ENCODE measurements around the gene ACOX1.
A peak's percentile ranks its signal among the peaks of the same experiment; 100 is the strongest.

Gene ACOX1

DNA sequence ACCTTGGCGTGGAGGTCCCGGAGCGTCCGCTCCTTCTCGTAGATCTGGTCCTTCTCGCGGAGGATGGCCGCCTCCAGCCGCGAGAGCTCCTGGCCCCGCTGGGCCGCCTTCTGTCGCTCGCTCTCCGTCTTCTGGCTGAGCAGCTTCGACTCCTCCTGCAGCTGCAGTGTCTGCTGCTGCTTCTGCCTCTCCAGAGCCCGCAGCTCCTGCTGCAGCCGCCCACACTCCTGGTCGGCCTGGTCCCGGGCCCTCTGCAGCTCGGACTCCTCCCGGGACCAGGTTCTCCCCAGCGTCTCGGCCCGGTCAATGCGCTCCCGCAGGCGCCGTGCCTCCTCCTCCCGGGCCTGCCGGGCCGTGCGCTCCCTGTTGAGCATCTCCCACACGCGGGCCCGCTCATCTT lies 29.2 kb upstream of the ACOX1 start:
- no peak for DNase-seq

DNA sequence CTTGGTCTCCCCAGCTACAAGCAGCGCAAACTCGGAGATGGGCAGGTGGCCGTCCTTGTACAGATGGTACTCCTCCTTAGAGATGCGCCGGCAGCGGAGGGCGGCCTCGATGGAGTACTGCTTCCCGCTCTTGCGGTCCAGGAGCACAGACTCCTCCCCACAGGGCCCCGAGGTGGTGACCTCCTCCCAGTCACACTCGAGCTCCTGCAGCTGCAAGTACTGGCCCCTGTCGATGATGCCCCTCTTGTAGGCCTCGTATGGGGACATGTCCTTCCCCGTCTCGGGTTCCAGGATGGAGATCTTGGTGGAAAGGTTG lies 28.8 kb upstream of the ACOX1 start:
- DNase-seq, result no peak

DNA sequence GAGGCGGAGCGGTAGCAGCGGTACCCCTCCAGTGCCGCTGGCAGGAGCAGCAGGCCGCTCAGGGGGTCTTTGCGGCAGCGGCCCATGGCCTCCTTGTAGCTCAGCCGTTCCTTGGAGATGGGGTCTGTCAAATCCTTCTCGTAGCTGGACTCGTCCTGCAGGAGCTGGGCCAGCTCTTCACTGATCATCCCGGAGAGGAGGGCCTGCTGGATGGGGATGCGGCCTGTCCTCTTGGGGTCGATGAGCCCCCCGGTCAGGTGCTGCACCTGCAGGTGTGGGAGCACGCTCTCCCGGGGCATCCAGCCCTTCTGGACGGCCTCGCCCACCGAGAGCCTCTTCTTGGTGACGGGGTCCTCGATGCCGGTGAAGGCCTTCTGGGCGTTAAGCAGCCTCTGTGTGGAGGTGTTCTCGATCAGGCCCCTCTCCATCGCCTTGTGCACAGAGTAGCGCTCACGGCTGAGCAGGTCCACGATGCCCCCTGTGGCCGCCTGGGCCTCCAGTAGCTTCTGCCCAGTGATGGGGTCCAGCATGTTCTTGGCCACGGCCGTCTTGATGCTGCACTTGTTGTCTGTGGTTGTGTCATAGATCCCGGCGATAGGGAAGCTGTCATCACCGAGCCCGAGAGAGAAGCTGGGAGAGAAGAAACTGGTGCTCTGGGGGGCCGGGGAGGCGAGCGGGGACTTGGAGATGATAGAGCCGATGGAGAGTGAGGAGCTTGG lies 28.3 kb upstream of the ACOX1 start:
- no peak for DNase-seq

DNA sequence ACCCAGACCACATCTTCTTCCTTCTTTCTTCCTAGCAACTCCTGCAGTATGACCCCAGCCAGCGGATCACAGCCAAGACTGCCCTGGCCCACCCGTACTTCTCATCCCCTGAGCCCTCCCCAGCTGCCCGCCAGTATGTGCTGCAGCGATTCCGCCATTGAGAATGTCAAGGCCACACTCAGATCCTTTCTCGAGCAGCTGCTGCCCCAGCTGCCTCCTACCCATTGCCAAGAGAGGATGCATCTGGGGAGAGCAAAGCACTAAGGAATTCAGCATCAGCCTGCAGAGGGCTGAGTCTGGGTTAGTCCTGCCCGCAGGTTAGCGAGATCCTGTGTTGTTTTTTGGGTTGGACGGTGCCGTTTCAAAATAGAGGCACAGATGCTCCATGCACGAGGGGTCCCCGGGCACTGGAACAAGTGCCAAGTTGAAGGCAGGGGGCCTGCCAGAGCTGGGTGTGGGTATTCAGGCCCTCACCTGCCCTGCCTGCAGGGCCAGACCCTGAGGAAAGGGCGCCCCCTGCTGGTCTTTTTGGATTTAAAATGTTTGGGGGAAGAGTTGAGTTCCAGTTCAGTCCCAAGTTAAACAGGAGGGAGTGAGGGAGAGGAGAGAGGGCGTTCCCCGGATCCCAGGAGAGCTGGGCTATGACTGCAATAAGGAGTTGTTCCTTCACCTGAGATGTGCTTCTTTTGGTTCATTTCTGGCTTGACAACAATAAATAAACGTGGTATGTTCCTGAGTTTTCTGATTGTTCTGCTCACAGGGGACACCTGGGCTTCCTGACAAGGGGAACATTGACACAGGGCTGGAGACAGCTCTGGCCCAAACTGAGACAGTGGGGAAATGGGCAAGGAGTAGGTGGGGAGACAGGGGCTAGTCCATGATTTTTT lies 26.5 kb upstream of the ACOX1 start:
- DNase-seq, result peak; percentile 82

DNA sequence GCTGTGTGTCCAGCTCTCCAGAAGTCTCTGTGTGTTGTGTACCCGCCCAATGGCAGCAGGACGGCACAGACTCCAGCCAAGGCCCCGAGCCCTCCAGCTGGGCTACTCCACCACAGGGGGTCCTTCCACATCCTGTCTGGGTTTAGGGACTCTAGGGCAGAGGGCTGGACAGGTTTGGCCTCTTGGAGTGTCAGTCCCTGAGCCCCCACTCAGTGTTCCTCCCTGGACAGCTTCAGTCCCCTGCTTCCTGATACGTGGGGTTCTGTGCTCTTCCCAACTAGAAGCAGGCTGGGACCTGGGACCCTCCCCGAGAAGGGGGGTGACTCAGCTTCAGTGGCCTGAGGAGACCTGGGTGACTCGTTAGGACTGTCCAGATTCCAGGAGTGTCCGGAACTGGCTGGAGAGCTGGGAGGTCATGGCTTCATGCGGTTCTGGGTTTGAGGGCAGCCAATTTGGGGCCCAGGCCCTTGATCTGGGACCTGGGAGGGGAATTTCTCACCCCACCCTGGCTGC lies 25.8 kb upstream of the ACOX1 start:
- no peak for DNase-seq

DNA sequence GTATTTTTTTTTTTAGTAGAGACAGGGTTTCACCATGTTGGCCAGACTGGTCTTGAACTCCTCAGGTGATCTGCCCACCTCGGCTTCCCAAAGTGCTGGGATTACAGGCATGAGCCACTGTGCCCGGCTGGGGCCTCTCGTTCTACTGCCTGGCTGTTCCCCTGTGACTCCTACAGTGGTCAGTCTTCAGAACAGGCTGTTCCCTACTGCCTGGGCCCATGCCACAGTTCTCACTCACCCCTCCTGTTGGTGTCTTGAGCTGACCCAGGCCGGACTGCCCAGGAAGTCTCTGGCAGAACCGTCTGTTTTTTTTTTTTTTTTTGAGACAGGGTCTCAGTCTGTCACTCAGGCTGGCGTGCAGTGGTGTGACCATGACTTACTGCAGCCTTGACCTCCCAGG lies 24.9 kb upstream of the ACOX1 start:
- no peak for DNase-seq

DNA sequence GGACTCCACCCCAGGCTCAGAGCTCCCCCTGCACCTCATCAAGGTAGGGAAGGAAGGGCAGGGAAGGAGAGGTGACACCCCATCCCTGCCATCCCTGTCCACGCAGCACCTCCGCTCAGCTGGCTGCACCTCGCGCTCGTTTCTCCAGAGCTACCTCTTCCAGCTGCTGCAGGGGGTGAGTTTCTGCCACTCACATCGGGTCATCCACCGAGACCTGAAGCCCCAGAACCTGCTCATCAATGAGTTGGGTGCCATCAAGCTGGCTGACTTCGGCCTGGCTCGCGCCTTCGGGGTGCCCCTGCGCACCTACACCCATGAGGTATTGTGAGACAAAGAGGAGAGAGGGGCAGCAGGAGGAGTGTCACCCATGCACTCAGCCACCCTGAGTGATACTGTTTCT lies 23.1 kb upstream of the ACOX1 start:
- DNase-seq, result no peak

DNA sequence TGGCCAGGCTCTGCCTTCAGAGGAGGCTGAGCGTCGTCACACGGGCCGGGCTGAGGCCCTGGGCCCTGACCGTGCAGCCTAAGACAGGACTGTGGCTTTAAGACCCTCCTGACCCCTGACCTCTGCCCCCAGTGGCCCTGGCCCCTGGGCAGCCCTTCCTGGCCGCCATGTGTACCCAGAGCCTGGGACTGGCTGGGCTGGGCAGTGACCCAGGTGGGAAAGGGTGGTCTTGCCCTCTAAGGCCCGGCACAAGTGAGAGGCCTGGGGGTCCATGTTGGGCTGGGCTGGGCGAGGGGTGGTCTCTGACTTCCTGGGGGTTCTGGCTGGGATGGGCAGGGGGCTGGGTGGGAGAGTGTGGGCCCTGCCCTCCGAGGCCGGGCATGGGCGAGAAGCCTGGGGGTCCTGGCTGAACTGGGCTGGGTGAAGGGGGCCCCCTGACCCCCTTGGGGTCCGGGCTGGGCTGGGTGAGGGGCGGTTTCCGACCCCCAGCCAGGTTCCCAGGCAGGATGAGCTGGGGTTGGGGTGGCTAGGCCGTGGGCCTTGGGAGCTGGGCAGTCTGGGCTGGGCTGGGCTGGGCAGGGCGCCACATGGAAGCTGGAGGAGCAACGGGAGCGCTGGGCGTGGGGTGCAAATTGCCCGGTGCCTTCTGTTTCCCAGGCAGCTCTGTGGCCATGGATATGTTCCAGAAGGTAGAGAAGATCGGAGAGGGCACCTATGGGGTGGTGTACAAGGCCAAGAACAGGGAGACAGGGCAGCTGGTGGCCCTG lies 22.0 kb upstream of the ACOX1 start, which contains the start of gene CDK3:
Gene CDK3, plus strand, starts transcription at position 101 of the 767 bp plus-strand sequence. Its CDS starts 571 bp downstream, at position 672.
- no peak for DNase-seq

DNA sequence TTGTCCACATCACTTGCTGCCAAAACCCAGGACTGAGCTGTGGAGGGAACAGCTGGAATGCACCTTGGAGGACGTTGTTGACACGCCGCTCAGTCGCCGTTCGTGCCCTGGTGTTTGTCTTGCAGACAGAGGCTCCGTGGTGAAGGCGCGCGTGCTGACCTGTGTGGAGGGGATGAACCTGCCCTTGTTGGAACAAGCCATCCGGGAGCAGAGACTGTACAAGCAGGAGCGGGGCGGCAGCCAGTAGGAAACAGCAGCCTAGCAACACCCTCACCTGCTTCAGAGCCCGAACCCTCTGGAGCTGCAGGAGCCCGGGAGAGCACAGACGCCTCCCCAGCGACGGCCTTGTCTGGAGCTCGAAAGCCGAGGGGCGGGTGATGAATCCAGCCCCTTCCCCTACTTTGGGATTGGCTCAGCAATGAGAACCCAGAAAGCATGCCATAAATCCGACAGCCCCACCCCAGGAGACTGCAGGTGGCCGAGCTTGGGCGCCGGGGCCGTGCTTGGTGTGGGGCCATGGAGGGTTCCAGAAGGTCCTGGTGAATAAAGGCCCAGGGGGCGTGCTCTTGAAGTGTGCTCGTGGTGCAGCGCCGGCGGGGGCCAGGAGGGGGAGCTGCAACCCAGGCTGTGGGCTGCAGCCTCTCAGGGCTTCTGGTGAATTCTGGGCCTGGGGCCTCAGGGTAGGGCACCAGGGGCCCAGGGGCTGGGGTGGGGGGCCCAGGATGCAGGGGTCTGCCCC lies 21.2 kb upstream of the ACOX1 start:
- no peak for DNase-seq

DNA sequence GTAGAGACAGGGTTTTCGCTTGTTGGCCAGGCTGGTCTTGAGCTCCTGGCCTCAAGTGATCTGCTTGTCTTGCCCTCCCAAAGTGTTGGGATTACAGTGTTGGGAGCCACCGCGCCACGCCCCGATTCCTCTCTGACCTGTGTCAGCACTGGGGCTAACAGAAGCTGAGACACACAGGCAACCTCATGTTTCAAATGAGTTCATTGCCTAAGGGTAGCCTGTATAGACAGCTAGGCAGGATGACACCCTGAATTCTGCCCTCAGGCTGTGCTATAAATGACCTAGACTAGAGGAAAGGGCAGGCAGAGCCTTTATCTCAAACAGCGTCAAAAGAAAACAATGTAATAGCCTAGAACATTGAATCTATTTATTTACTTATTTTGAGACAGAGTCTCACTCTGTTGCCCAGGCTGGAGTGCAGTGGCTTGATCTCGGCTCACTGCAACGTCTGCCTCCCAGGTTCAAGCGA lies 19.4 kb upstream of the ACOX1 start:
- no peak for DNase-seq

DNA sequence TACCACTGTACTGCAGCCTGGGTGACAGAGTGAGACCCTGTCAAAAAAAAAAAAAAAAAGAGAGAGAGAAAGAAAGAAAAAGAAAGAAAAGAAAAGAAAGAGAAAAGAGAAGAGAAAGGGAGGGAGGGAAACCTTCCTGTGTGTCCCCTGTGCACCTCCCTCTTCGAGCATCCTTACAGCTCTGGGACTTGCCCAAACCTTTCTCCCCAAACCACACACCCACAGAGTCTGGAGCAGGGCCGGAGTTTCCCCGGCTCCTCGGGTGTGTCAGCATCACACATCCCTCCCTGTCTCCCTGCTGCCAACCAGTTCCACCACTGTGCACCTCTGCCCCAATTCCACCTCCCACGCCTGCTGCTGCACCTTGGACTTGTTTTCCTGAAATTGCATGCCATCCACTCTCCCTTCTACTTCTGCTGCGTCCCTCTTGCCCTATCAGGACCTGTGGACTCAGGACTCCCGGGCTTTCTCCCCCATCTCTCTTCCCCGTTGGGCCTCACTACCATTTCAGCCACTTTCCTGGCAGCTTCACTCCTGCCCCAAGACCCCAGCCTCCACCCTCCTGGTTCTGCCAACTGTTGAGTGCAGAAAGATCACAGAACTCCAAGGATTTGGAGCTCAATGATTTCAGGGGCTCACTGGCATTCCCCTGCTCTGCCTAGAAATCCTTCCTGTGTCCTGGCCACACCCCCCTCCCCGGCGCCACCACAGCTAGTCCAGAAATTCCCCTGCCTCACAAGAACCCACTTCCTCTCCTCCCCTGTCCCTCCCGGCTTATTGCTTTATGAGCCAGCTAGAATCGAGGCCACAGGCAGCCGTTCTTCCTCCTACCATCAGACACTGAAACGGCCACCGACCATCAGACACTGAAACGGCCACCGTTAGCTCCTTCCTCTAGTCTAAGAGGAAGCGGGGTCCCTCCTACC lies 18.0 kb upstream of the ACOX1 start:
- no peak for DNase-seq

DNA sequence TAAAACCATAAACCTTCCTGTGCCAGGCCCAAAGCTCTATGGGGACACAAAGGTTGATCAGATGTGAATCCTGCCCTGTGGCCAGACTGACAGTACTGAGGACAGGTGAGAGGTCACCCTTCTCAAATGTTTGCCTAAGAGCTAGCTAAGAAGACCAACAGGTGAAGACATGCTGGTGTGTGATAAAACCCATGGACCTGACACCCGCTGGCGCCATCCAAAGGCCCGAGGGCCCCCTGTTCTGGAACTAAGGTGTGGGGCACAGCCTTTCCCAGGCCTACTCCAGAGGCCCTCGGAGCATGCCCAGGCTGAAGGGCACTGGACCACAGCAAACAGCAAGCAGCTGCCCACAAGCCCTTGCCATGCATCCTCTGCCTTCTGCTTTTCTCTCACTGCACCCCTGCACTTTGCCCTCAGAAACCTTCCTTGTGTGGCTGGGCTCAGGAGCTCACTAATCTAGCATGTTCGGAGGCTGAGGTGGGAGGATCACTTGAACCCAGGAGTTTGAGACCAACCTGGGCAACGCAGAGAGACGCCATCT lies 16.5 kb upstream of the ACOX1 start:
- DNase-seq, result no peak

DNA sequence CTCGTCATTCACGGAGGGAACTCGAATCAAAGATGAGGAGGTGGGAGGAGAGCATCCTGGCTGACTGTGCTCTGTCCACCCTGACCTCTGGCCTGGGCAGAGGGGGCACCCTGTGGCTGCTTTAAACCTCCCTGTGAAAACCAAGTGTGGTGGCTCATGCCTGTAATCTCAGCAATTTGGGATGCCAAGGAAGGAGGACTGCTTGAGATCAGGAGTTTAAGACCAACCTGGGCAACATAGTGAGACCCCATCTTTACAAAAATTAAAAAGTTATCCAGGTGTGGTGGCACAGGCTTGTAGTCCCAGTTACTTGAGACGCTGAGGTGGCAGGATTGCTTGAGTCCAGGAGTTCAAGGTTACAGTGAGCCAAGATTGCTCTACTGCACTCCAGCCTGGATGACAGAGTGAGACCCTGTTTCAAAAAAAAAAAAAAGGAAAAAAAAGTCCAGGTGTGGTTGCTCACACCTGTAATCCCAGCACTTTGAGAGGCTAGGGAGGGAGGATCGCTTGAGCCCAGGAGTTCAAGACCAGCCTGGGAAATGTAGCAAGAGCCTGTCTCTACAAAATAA lies 15.9 kb upstream of the ACOX1 start:
- no peak for DNase-seq

DNA sequence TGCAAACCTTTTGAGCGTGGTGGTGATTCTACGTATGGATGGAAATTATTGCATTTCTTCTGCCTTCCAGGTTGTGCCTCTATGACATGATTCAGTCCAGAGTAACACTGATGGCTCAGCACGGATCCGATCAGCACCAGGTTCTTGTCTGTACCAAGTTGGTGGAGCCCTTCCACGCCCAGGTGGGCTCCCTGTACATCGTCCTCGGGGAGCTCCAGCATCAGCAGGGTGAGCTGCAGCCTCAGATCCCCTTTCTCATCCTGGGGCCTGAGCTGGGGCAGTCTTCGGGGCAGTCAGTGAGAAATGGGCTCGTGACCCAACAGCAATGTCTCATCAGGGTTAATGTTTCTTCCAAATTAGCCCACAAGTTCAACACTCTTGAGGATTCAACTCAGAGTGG lies 12.4 kb upstream of the ACOX1 start:
- no peak for DNase-seq

DNA sequence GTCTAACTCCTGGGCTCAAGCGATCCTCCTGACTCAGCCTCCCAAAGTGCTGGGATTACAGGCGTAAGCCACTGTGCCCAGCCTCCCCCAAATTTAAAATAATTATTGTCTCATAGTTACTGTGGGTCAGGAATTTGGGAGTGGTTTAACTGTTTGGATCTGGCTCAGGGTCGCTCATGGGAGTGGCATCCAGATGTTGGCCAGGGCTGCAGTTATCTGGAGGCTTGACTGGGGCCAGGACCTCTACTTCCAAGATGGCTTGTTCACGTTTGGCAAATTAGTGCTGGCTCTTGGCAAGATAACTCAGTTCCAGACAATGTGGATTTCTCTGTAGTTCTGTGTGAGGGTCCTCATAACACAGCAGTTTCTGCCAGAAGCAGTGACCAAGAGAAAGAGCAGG lies 8.1 kb upstream of the ACOX1 start:
- DNase-seq, result no peak

DNA sequence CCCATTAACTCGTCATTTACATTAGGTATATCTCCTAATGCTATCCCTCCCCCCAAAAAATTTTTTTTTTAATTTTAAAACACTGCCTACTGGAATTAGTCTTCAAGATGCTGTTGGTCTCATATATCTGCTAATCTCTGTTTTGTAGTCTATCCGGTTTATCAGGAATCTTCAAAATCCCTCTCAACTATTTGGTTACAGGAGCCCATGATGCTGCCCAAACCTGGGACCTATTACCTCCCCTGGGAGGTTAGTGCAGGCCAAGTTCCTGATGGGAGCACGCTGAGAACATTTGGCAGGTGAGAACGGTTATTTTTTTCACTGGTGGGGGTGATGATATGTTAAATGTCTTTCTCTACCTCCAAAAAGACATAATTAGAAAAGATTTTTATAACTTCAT lies 7.0 kb upstream of the ACOX1 start:
- DNase-seq, result no peak

DNA sequence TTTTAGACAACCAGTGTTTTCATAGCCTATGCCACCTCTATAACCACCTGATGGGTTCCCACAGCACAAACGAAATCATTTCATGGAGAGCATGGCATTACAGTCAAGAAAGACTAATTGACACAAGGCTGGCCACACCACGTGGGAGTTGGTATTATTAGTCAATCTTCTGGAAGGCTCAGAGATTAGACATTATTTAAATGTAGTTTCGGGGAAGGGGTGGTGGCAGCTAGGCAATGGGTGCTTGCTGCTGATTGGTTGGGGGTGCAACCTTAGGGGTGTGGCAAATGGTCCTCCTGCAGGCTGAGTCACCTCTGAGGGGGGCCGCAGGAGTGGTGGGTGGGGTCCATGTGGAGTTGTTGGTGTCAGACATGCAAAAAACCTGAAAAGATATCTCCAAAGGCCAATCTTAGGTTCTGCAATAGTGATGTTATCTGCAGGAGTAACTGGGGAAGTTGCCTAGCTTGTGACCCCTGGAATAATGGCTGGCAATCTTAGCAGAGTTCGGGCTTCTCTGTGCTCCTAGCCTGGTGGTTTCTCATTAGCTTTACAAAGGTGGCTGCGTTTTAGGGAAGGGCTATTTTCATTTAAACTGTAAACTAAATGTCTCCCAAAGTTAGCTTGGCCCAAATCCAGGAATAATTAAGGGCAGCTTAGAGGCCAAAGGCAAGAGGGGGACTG lies 4.7 kb upstream of the ACOX1 start:
- no peak for DNase-seq

DNA sequence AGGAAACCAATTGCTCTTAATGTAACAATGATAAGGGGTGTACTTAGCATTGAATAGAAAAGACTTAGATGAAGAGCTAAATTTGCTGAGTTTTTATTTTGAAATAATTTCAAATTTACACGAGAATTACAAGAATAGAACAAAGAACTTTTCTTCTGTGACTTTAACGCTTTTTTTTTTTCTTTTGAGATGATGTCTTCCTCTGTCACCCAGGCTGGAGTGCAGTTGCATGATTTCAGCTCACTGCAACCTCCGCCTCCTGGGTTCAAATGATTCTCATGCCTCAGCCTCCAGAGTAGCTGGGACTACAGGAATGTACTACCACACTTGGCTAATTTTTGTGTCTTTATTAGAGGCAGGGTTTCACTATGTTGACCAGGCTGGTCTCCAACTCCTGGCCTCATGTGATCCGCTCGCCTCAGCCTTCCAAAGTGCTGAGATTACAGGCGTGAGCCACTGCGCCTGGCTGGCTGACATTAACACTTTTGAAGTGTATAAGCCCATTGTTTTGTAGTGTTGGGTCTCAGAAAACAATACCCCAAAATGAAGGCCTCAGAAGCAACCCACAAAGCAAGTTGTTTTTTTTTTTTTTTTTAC lies 2.2 kb upstream of the ACOX1 start:
- no peak for DNase-seq

DNA sequence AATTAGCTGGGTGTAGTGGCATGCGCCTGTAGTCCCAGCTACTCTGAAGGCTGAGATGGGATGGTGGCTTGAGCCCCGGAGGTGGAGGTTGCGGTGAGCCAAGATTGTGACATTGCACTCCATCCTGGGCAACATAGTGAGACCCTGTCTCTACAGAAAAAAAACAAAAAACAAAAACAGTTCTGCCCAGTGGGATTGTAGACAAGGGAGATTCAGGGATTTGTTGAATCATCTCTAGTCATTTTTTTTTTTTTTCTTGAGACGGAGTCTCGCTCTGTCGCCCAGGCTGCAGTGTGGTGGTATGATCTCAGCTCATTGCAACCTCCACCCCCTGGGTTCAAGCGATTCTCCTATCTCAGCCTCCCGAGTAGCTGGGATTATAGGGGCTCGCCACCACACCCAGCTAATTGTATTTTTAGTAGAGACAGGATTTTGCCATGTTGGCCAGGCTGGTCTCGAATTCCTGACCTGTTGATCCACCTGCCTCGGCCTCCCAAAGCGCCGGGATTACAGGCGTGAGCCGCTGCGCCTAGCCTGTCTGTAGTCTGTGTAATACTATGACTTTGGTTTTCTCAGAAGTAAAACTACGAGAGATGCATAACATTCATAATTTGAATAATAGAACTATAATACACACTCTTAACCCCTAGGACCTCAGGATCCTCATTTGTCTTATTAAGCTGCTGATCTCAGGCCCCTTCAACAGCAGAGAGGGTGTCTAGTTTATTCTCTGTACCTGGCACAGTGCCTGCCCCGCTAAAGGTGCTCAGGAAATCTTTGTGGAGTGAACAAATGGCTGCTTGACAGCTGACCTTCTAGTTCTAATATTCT lies 1.4 kb upstream of the ACOX1 start:
- no peak for DNase-seq
